H9 (cell line): ENCODE measurements around the gene PLEKHA7. TPM values are rescaled to one million over a fixed set of nuclear protein-coding genes. Genes with fewer than 3 reads are reported as not detected.

Experiments used
- DNase-seq: peaks from one replicate; pipeline ENCODE4 v3.0.0-alpha.2; 2017
- H2AFZ ChIP-seq: one replicate; pipeline ENCODE4 v1.6.1; 2013; ENCODE audit warnings: mild to moderate bottlenecking, low read length, control low read depth, moderate library complexity
- H2AK5ac ChIP-seq: 2 replicates; pipeline ENCODE4 v1.6.1; 2013; ENCODE audit warnings: low read length, control low read depth, mixed read lengths; ENCODE audit not compliant: insufficient read length
- H2BK120ac ChIP-seq: one replicate; pipeline ENCODE4 v1.6.1; 2013; ENCODE audit warnings: low read depth, mild to moderate bottlenecking, low read length, control low read depth, inconsistent platforms; ENCODE audit not compliant: poor library complexity, severe bottlenecking
- H2BK12ac ChIP-seq: 2 replicates; pipeline ENCODE4 v1.6.1; 2013; ENCODE audit warnings: low read length, control low read depth, mixed read lengths, low read depth; ENCODE audit not compliant: insufficient read length
- H2BK15ac ChIP-seq: 2 replicates; pipeline ENCODE4 v1.6.1; 2013; ENCODE audit warnings: low read depth, low read length, control low read depth
- H2BK20ac ChIP-seq: one replicate; pipeline ENCODE4 v1.6.1; 2013; ENCODE audit warnings: low read depth, mild to moderate bottlenecking, low read length, control low read depth, inconsistent platforms; ENCODE audit not compliant: poor library complexity, severe bottlenecking
- H2BK5ac ChIP-seq: 2 replicates; pipeline ENCODE4 v1.6.1; 2013; ENCODE audit warnings: low read length, control low read depth, mixed read lengths; ENCODE audit not compliant: insufficient read length
- H3K14ac ChIP-seq: 2 replicates; pipeline ENCODE4 v1.6.1; 2013; ENCODE audit warnings: low read length, control low read depth; ENCODE audit not compliant: insufficient read depth
- H3K18ac ChIP-seq: 2 replicates; pipeline ENCODE4 v1.6.1; 2013; ENCODE audit warnings: low read depth, mild to moderate bottlenecking, mixed read lengths, low read length, control low read depth; ENCODE audit not compliant: insufficient read length
- H3K23ac ChIP-seq: 2 replicates; pipeline ENCODE4 v1.6.1; 2013; ENCODE audit warnings: low read length, control low read depth, mixed read lengths, low read depth; ENCODE audit not compliant: insufficient read length
- H3K23me2 ChIP-seq: 2 replicates; pipeline ENCODE4 v1.6.1; 2013; ENCODE audit warnings: low read depth, mild to moderate bottlenecking, mixed read lengths, low read length, control low read depth; ENCODE audit not compliant: insufficient read length, poor library complexity, severe bottlenecking
- H3K27ac ChIP-seq: 2 replicates; pipeline ENCODE4 v1.5.1; 2013; ENCODE audit warnings: low read length, control low read depth, mixed read lengths, low read depth; ENCODE audit not compliant: insufficient read length
- H3K27me3 ChIP-seq: 2 replicates; pipeline ENCODE4 v1.6.1; 2013; ENCODE audit warnings: low read length, control low read depth, inconsistent platforms; ENCODE audit not compliant: insufficient read depth
- H3K4ac ChIP-seq: 2 replicates; pipeline ENCODE4 v1.6.1; 2013; ENCODE audit warnings: low read depth, mild to moderate bottlenecking, control low read depth, inconsistent platforms, low read length, moderate library complexity
- H3K4me1 ChIP-seq: 2 replicates; pipeline ENCODE4 v1.6.1; 2013; ENCODE audit warnings: low read length, control low read depth, inconsistent platforms; ENCODE audit not compliant: insufficient read depth
- H3K4me2 ChIP-seq: 2 replicates; pipeline ENCODE4 v1.6.1; 2013; ENCODE audit warnings: low read length, control low read depth, mixed read lengths; ENCODE audit not compliant: insufficient read length, insufficient read depth
- H3K56ac ChIP-seq: 2 replicates; pipeline ENCODE4 v1.6.1; 2013; ENCODE audit warnings: low read depth, mild to moderate bottlenecking, mixed read lengths, low read length, control low read depth; ENCODE audit not compliant: insufficient read length
- H3K79me1 ChIP-seq: 2 replicates; pipeline ENCODE4 v1.6.1; 2013; ENCODE audit warnings: low read depth, mild to moderate bottlenecking, moderate library complexity, low read length, control low read depth, inconsistent platforms; ENCODE audit not compliant: insufficient read depth, poor library complexity, severe bottlenecking
- H3K79me2 ChIP-seq: 2 replicates; pipeline ENCODE4 v1.6.1; 2013; ENCODE audit warnings: low read length, control low read depth, inconsistent platforms; ENCODE audit not compliant: insufficient read depth
- H3K9ac ChIP-seq: 2 replicates; pipeline ENCODE4 v1.6.1; 2013; ENCODE audit warnings: low read length, control low read depth, mixed read lengths; ENCODE audit not compliant: insufficient read length; ENCODE audit errors: extremely low read depth
- H3K9me3 ChIP-seq: one replicate; pipeline ENCODE4 v1.6.1; 2013; ENCODE audit warnings: low read depth, low read length, inconsistent platforms; ENCODE audit not compliant: control insufficient read depth
- H3T11ph ChIP-seq: one replicate; pipeline ENCODE4 v1.6.1; 2013; ENCODE audit warnings: mild to moderate bottlenecking, low read length, control low read depth, inconsistent platforms
- H4K20me1 ChIP-seq: one replicate; pipeline ENCODE4 v1.6.1; 2013; ENCODE audit not compliant: control insufficient read depth, insufficient read length, insufficient read depth
- H4K5ac ChIP-seq: 2 replicates; pipeline ENCODE4 v1.6.1; 2013; ENCODE audit warnings: low read depth, mild to moderate bottlenecking, mixed read lengths, low read length, control low read depth; ENCODE audit not compliant: insufficient read length
- H4K8ac ChIP-seq: replicated peaks from 2 replicates; pipeline ENCODE4 v1.6.1; 2013; ENCODE audit warnings: low read length, control low read depth, mixed read lengths, low read depth; ENCODE audit not compliant: insufficient read length
- H4K91ac ChIP-seq: 2 replicates; pipeline ENCODE4 v1.6.1; 2013; ENCODE audit warnings: low read depth, mild to moderate bottlenecking, moderate library complexity, mixed read lengths, low read length, control low read depth; ENCODE audit not compliant: insufficient read length
- H3K27ac Mint-ChIP-seq, 3 experiments: 2 replicates in 2 of 3; 3 replicates in 1 of 3; pipeline ENCODE4 v1.8.0; 2020 to 2021; ENCODE audit warnings: mixed read lengths in 3 of 3, mild to moderate bottlenecking in 1 of 3, moderate library complexity in 1 of 3
- H3K27me3 Mint-ChIP-seq: 2 replicates; pipeline ENCODE4 v1.8.0; 2021; ENCODE audit warnings: low read depth, mild to moderate bottlenecking, moderate library complexity, mixed read lengths
- H3K36me3 Mint-ChIP-seq, 3 experiments: 2 replicates in 2 of 3; 3 replicates in 1 of 3; pipeline ENCODE4 v1.8.0; 2020 to 2021; ENCODE audit warnings: low read depth in 3 of 3, mixed read lengths in 3 of 3; ENCODE audit not compliant: insufficient read depth in 1 of 3
- H3K4me1 Mint-ChIP-seq, 2 experiments: 2 replicates each; pipeline ENCODE4 v1.8.0; 2020; ENCODE audit warnings: mixed read lengths in 2 of 2
- H3K4me3 Mint-ChIP-seq, 2 experiments: 2 replicates in 1 of 2; 3 replicates in 1 of 2; pipeline ENCODE4 v1.8.0; 2020 to 2021; ENCODE audit warnings: mild to moderate bottlenecking in 2 of 2, mixed read lengths in 2 of 2, moderate library complexity in 1 of 2
- H3K9me3 Mint-ChIP-seq, 2 experiments: 2 replicates in 1 of 2; 3 replicates in 1 of 2; pipeline ENCODE4 v1.8.0; 2020; ENCODE audit warnings: mild to moderate bottlenecking in 2 of 2, mixed read lengths in 2 of 2, moderate library complexity in 1 of 2
- WGBS: extraction: QIAGEN DNeasy Blood & Tissue Kit; methylation state at CpG from one replicate; pipeline ENCODE4 v1.1.7; 2013; ENCODE audit warnings: missing lambda C conversion rate, low lambda C conversion rate, mixed read lengths; ENCODE audit not compliant: insufficient read length; ENCODE audit errors: extremely low coverage; 5-methylcytosine and 5-hydroxymethylcytosine counted together
- total RNA-seq: library from RNA; stranded (reverse); gene quantifications from 2 replicates; pipeline ENCODE4 v1.2.1, GENCODE V29; 2021
- TF ChIP-seq, protein P1 (sequence below): fragments of 200-600 bp; sonication (generic); conservative IDR thresholded peaks from 3 replicates; pipeline ENCODE4 v1.8.0; 2021; ENCODE audit warnings: antibody characterized with exemption, mild to moderate bottlenecking

Gene PLEKHA7
- total RNA-seq, 1 experiment from 2014 or later, result 21.0 TPM

- no peak overlapping the region for H2BK20ac ChIP-seq
- H3K4me1 ChIP-seq, result no peaks in the 10 kb centered on the region
- H3K23ac ChIP-seq, result no peak overlapping the region
- no CpG with 5 or more reads among the region's 2 CpGs for WGBS
- H2BK12ac ChIP-seq, result no peak overlapping the region
- no peaks in the 10 kb centered on the region for H3K79me2 ChIP-seq
- no peak overlapping the region for H3K56ac ChIP-seq
- no peak overlapping the region for H4K5ac ChIP-seq
- no peak overlapping the region for H2AFZ ChIP-seq
- no peaks in the 10 kb centered on the region for H3K23me2 ChIP-seq
- no peak overlapping the region for H3K27ac ChIP-seq
- no peak overlapping the region for H4K91ac ChIP-seq
- no peak overlapping the region for H3K9ac ChIP-seq
- H3K27me3 ChIP-seq, result no peaks in the 10 kb centered on the region
- H4K20me1 ChIP-seq, result no peaks in the 10 kb centered on the region
- no peaks in the 10 kb centered on the region for H3K9me3 ChIP-seq
- H2BK5ac ChIP-seq, result no peak overlapping the region
- TF ChIP-seq, protein P1, sequence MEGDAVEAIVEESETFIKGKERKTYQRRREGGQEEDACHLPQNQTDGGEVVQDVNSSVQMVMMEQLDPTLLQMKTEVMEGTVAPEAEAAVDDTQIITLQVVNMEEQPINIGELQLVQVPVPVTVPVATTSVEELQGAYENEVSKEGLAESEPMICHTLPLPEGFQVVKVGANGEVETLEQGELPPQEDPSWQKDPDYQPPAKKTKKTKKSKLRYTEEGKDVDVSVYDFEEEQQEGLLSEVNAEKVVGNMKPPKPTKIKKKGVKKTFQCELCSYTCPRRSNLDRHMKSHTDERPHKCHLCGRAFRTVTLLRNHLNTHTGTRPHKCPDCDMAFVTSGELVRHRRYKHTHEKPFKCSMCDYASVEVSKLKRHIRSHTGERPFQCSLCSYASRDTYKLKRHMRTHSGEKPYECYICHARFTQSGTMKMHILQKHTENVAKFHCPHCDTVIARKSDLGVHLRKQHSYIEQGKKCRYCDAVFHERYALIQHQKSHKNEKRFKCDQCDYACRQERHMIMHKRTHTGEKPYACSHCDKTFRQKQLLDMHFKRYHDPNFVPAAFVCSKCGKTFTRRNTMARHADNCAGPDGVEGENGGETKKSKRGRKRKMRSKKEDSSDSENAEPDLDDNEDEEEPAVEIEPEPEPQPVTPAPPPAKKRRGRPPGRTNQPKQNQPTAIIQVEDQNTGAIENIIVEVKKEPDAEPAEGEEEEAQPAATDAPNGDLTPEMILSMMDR, result no peak
- Mint-ChIP-seq H3K27ac (peak overlapping the region in 1 of 3 experiments; percentile 7; a peak in 2 of 7 replicates), H3K27me3 (no peaks in the 10 kb centered on the region), H3K36me3 (peaks cover 0 to 2% (median 1%) of the 10 kb centered on the region in 3 experiments; a peak in 3 of 7 replicates), H3K9me3 (no peaks in the 10 kb centered on the region), H3K4me3 (no peak overlapping the region), H3K4me1 (peaks cover 3 to 13% of the 10 kb centered on the region in 2 experiments)
- no peak overlapping the region for H3K4ac ChIP-seq
- no peak for DNase-seq
- no peak overlapping the region for H3K4me2 ChIP-seq
- H2AK5ac ChIP-seq, result no peak overlapping the region
- H2BK15ac ChIP-seq, result no peak overlapping the region
- H3T11ph ChIP-seq, result no peak overlapping the region
- H3K79me1 ChIP-seq, result no peaks in the 10 kb centered on the region
- H4K8ac ChIP-seq, result no peak overlapping the region
- H3K14ac ChIP-seq, result no peak overlapping the region
- no peak overlapping the region for H2BK120ac ChIP-seq
- H3K18ac ChIP-seq, result no peak overlapping the region
Observed at GRCh38 chr11:16999116-16999515, 15.1 kb downstream of the PLEKHA7 start.
